GM19099 (cell line): ENCODE results near the gene MAFG.
A peak's percentile ranks its signal among the peaks of the same experiment; 100 is the strongest.

ENCODE experiments used
- POLR2A ChIP-seq: IDR thresholded peaks from 3 replicates; pipeline ENCODE4 v1.6.1; 2011; ENCODE audit warnings: low read depth; ENCODE audit not compliant: insufficient read length; ENCODE audit errors: extremely low read depth

Gene MAFG

GRCh38 chr17:81869221-81870130 lies 58.1 kb downstream of the MAFG start:
- TF ChIP-seq POLR2A, result no peak

GRCh38 chr17:81868674-81869220 lies 58.8 kb downstream of the MAFG start:
- TF ChIP-seq POLR2A, result peak; percentile 5
